SH-SY5Y (cell line): Measurements from ENCODE around the gene TSPEAR.

ENCODE experiments used
- GATA2 ChIP-seq: IDR thresholded peaks from 2 replicates; pipeline ENCODE4 v1.6.1; 2011; ENCODE audit warnings: mild to moderate bottlenecking, low read depth, low read length
- GATA3 ChIP-seq: IDR thresholded peaks from 2 replicates; pipeline ENCODE4 v1.6.1; 2011; ENCODE audit warnings: low read depth, mild to moderate bottlenecking, low read length, moderate library complexity

GRCh38 chr21:44533121-44533890, 178.1 kb downstream of the TSPEAR start:
- TF ChIP-seq GATA2 (no peak), GATA3 (no peak)
